Measurements from ENCODE around the gene RWDD1.

RWDD1 gene

GRCh38 chr6:116529466-116530290 is 41.6 kb upstream of the RWDD1 start:
- TF ChIP-seq, protein P1, sequence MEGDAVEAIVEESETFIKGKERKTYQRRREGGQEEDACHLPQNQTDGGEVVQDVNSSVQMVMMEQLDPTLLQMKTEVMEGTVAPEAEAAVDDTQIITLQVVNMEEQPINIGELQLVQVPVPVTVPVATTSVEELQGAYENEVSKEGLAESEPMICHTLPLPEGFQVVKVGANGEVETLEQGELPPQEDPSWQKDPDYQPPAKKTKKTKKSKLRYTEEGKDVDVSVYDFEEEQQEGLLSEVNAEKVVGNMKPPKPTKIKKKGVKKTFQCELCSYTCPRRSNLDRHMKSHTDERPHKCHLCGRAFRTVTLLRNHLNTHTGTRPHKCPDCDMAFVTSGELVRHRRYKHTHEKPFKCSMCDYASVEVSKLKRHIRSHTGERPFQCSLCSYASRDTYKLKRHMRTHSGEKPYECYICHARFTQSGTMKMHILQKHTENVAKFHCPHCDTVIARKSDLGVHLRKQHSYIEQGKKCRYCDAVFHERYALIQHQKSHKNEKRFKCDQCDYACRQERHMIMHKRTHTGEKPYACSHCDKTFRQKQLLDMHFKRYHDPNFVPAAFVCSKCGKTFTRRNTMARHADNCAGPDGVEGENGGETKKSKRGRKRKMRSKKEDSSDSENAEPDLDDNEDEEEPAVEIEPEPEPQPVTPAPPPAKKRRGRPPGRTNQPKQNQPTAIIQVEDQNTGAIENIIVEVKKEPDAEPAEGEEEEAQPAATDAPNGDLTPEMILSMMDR (IDR thresholded peaks at IDR 0.05; ENCODE audit: low read depth, low read length) = no peak
- 0 out of 2 replicates have a peak, but pooled peaks cover 4% of the 10 kb centered on the region for H3K27me3 ChIP-seq
- H3K9me3 ChIP-seq = no peaks in the 10 kb centered on the region
- H3K4me1 ChIP-seq = no peaks in the 10 kb centered on the region
- no peaks in the 10 kb centered on the region for H3K36me3 ChIP-seq
- no peak for DNase-seq
- H3K4me3 ChIP-seq (ENCODE audit: low read depth, low read length) = no peak overlapping the region

- 0 out of 2 replicates have a peak, but pooled peaks cover 4% of the 10 kb centered on the region for H3K27me3 ChIP-seq
- no peaks in the 10 kb centered on the region for H3K4me1 ChIP-seq
- no peaks in the 10 kb centered on the region for H3K36me3 ChIP-seq
- no peak for DNase-seq
- no peaks in the 10 kb centered on the region for H3K9me3 ChIP-seq
- TF ChIP-seq, protein P1 (IDR thresholded peaks at IDR 0.05; ENCODE audit: low read depth, low read length) = no peak
- no peak overlapping the region for H3K4me3 ChIP-seq (ENCODE audit: low read depth, low read length)
Observed at GRCh38 chr6:116530436-116530835, 40.9 kb upstream of the RWDD1 start.

DNA sequence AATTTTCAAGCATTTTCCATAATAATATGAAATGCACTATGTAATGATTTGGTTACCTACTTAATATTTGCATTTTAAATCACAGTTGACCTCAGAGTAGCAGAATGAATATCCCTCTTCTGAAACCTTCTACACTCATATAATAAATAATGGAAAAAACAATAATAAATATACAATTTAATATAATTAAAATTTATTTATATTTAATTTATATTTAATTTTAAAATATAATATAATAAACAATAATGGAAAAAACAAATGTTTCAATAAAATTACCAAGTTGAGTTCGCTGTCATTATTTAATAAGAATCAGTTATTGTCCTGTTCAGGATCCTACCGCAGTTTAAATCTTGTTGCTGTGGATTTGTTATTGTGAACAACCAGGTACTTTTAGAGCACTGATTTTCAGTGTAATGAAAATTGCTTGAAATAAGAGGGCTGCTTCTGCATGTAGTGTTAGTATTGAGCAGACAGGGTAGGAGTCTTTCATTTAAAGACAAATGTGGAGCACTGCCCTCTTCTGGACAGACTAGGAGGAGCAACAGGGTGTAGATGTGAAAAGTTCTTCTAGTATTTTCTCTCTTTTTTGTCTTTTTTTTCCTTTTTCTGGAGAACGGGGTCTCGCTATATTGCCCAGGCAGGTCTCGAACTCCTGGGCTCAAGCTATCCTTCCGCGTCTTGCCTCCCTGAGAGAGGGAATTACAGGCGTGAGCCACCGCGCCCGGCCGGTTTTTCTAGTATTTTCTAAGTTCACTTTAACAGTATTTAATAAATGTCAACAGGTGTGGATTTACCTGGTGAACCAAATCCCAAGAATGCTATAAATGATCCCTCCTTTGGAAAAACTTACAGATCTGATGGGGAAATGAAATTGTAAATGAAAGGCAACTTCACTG is 39.4 kb upstream of the RWDD1 start:
- DNase-seq = peak; percentile 60
- H3K4me3 ChIP-seq (ENCODE audit: low read depth, low read length) = no peak overlapping the region

DNA sequence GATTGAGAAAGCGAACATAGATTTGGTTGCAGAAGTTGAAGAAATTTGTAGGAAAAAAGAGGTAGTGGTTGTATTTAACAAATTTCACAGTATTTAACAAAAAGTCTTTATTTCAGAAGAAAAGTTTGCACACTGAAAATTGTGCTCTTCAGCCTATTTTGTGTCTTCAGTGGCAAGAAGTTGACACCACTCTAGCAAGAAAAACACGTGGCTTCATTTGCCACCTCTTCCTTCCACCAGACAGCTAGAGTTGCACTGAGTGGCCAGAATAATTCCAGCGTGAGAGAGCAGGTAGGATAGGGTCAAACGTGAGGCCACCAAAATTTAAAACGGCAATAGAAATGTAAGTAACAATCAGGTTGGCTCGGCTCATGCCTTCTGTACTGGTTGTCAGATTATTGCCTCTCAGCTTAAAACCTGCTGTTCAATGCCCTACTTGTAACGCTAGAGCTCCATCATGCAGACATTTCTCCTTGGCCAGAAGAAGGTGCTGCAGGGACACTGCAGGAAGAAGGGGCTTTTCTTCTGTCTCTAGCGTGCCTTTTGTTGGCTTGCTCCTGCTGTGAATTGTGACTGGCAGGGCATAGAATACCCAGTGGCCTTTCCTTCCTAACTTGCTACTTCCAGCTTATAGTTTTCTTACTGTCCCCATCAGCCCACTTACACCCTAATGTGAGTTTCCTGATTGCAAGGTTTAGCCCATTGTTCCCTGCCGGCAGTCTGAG is 37.9 kb upstream of the RWDD1 start:
- no peak for DNase-seq
- TF ChIP-seq, protein P1 (IDR thresholded peaks at IDR 0.05; ENCODE audit: low read depth, low read length) = no peak
- Histone ChIP-seq H3K9me3 (no peaks in the 10 kb centered on the region), H3K4me3 (ENCODE audit: low read depth, low read length) (no peak overlapping the region), H3K36me3 (no peaks in the 10 kb centered on the region), H3K4me1 (no peaks in the 10 kb centered on the region), H3K27me3 (0 out of 2 replicates have a peak, but pooled peaks cover 4% of the 10 kb centered on the region)

More for the DNA sequence above, 39.4 kb upstream of the RWDD1 start:
- Histone ChIP-seq H3K4me1 (no peaks in the 10 kb centered on the region), H3K9me3 (no peaks in the 10 kb centered on the region), H3K36me3 (no peaks in the 10 kb centered on the region), H3K27me3 (0 out of 2 replicates have a peak, but pooled peaks cover 4% of the 10 kb centered on the region)
- TF ChIP-seq, protein P1 (IDR thresholded peaks at IDR 0.05; ENCODE audit: low read depth, low read length) = peak; percentile 80

DNA sequence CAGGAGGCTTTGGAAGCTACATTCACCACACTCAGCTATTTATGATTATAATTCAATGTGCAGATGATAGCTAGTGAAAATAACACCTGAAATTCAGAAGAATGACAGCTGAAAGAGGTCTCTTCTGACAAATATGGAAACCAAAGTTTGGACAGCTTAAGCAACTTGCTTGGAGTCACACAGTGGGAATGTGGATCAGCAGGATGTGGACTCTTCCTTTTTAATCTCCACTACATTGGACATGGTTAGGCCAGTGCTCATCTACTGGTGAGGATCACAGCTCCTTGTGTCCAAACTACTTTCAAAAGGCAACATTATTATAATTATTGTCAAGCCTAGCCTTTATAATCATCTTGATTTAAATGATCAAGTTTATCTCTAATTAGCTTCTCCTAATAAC is 36.2 kb upstream of the RWDD1 start:
- no peak overlapping the region for H3K4me3 ChIP-seq (ENCODE audit: low read depth, low read length)
- no peaks in the 10 kb centered on the region for H3K9me3 ChIP-seq
- no peaks in the 10 kb centered on the region for H3K4me1 ChIP-seq
- TF ChIP-seq, protein P1 (IDR thresholded peaks at IDR 0.05; ENCODE audit: low read depth, low read length) = no peak
- DNase-seq = no peak
- H3K27me3 ChIP-seq = 0 out of 2 replicates have a peak, but pooled peaks cover 4% of the 10 kb centered on the region
- H3K36me3 ChIP-seq = no peaks in the 10 kb centered on the region
